BJ (cell line): Measurements from ENCODE around the gene OPALIN. TPM values are rescaled to one million over a fixed set of nuclear protein-coding genes. Genes with fewer than 3 reads are reported as not detected.

Source experiments
- CTCF ChIA-PET: fragments of 350-600 bp; formaldehyde crosslinking; extraction: SDS; loops from one replicate; lab custom pipeline; 2021; ENCODE audit warnings: antibody characterized with exemption, inconsistent platforms; lab: Yijun Ruan, JAX
- POLR2A ChIA-PET: fragments of 300-600 bp; sonication (Branson Sonifier 250); formaldehyde crosslinking; extraction: SDS; loops from one replicate; lab custom pipeline; 2021; ENCODE audit warnings: antibody characterized with exemption; lab: Charles Lee
- DNase-seq: peaks from one replicate; pipeline ENCODE4 v3.0.0-alpha.2; 2011; ENCODE audit warnings: low read depth
- H3K27me3 ChIP-seq: 2 replicates; pipeline ENCODE4 v1.6.0; 2011; ENCODE audit warnings: low read length; ENCODE audit not compliant: control insufficient read depth, insufficient read depth
- H3K36me3 ChIP-seq: 2 replicates; pipeline ENCODE4 v1.5.1; 2011; ENCODE audit warnings: low read length; ENCODE audit not compliant: control insufficient read depth, insufficient read depth
- H3K4me3 ChIP-seq: 2 replicates; pipeline ENCODE4 v1.5.1; 2011; ENCODE audit warnings: low read depth, mild to moderate bottlenecking, control low read depth, low read length
- polyA plus RNA-seq: library from polyadenylated mRNA; depleted of rRNA; stranded (reverse); fragments of >200 nt; gene quantifications from 2 replicates; pipeline ENCODE4 v1.2.3, GENCODE V29; 2011
- TF ChIP-seq, protein P1 (sequence below): IDR thresholded peaks from 2 replicates; pipeline ENCODE4 v1.5.1; 2011; ENCODE audit warnings: low read depth, mild to moderate bottlenecking, control low read depth, inconsistent platforms, low read length, moderate library complexity; ENCODE audit not compliant: insufficient read depth

Gene OPALIN
- polyA plus RNA-seq, 1 experiment: not detected

DNA sequence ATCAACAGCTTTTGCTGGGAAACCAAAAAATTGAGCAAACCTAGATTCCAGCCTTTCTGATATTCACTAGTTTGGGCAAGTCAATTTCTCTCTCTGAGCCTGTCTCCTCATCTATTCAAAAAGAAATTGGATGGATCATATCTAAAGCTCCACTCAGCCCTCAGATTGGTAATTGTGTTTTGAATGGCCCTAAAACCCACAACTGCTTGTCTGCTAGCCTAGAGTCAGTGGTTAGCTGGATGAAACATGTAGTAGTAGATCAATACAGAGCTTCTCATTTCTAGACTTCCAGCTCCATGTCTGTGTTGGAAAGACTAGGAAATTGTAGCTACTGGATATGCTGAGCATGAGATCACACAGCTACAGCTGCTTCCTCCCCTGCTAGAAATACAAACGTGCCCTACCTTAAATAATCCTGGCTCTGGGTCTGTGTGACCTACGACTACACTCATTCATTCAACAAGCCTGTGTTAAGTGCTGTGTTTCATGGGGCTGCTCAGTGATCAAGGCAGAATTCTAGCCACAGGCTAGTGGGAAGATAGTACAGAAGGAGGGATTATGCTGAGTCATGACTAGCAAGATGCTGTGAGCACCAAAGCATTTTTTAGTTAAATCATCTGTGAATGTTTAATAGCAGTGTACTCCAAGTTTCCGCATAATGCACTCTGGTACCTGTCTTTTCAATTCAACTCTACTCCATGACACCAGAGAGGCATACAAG is 38.9 kb downstream of the OPALIN start:
- H3K36me3 ChIP-seq: no peaks in the 10 kb centered on the region
- DNase-seq: no peak
- POLR2A ChIA-PET: no interaction called here

GRCh38 chr10:96317067-96317833 is 41.6 kb downstream of the OPALIN start:
- Histone ChIP-seq H3K27me3 (no peaks in the 10 kb centered on the region), H3K4me3 (no peak overlapping the region), H3K36me3 (no peaks in the 10 kb centered on the region)
- ChIA-PET POLR2A (no interaction called here), CTCF (interaction anchor here (1.6 kb wide), 1 partner anchor 17 kb away, joined by 3 read pairs; no protein-coding TSS in a partner anchor)
- no peak for DNase-seq
- TF ChIP-seq, protein P1, sequence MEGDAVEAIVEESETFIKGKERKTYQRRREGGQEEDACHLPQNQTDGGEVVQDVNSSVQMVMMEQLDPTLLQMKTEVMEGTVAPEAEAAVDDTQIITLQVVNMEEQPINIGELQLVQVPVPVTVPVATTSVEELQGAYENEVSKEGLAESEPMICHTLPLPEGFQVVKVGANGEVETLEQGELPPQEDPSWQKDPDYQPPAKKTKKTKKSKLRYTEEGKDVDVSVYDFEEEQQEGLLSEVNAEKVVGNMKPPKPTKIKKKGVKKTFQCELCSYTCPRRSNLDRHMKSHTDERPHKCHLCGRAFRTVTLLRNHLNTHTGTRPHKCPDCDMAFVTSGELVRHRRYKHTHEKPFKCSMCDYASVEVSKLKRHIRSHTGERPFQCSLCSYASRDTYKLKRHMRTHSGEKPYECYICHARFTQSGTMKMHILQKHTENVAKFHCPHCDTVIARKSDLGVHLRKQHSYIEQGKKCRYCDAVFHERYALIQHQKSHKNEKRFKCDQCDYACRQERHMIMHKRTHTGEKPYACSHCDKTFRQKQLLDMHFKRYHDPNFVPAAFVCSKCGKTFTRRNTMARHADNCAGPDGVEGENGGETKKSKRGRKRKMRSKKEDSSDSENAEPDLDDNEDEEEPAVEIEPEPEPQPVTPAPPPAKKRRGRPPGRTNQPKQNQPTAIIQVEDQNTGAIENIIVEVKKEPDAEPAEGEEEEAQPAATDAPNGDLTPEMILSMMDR: no peak

More for the DNA sequence above, 38.9 kb downstream of the OPALIN start:
- no peak overlapping the region for H3K4me3 ChIP-seq
- TF ChIP-seq, protein P1: no peak
- CTCF ChIA-PET: interaction anchor here (1.0 to 1.3 kb wide), 3 partner anchors 15 to 303 kb away, joined by 3 to 5 read pairs (median 4); no protein-coding TSS in a partner anchor
- H3K27me3 ChIP-seq: no peaks in the 10 kb centered on the region

DNA sequence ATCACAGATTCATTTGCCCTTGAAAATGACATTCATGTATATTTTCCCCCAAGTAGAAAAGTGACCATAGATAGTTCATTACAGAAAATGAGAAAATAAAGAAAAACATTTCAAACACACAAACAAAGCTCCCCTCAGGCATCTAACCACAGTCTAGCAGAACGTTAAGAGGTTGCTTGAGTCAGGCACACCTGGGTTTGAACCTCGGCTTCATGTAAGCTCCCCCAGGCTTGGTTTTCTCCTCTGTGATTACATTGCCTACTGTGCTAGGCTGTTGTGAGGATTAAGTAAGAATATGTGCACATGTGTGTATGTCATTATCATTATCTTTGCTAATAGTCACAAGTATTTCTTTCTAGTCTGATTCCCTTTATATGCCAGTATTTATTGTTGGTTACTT is 45.5 kb downstream of the OPALIN start:
- TF ChIP-seq, protein P1: no peak
- H3K36me3 ChIP-seq: no peaks in the 10 kb centered on the region
- H3K4me3 ChIP-seq: no peak overlapping the region
- no peak for DNase-seq
- ChIA-PET POLR2A (no interaction called here), CTCF (interaction anchor here (0.7 kb wide), 1 partner anchor 23 kb away, joined by 3 read pairs; no protein-coding TSS in a partner anchor)
- H3K27me3 ChIP-seq: no peaks in the 10 kb centered on the region

- CTCF ChIA-PET: interaction anchor here (0.6 to 1.2 kb wide), 3 partner anchors 30 to 294 kb away, joined by 3 to 4 read pairs (median 4); no protein-coding TSS in a partner anchor
- Histone ChIP-seq H3K27me3 (no peaks in the 10 kb centered on the region), H3K36me3 (no peaks in the 10 kb centered on the region), H3K4me3 (no peak overlapping the region)
- TF ChIP-seq, protein P1: no peak
- POLR2A ChIA-PET: no interaction called here
- no peak for DNase-seq
Measured at GRCh38 chr10:96311180-96311715, 47.6 kb downstream of the OPALIN start.

DNA sequence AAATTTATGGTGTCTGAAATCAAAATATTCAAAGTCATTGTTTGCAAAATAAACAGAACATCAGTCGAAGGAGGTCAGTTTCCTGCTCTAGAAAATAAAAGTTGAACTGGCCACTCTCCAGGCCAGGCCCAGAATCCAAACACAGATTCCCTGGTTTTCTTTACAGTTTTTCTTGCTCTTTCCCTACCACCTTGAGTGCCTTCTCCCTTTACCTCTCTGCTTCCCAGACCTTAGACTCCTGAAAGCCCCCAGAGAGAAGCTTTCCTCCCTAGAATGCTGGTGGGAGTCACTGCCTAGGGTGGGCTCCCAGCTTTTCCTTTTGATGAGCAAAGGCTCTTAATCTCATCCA is 48.5 kb downstream of the OPALIN start:
- no peak for DNase-seq
- Histone ChIP-seq H3K36me3 (no peaks in the 10 kb centered on the region), H3K4me3 (no peak overlapping the region), H3K27me3 (no peaks in the 10 kb centered on the region)
- POLR2A ChIA-PET: no interaction called here
- TF ChIP-seq, protein P1: no peak
- CTCF ChIA-PET: no interaction called here
